SK-N-SH treated with all-trans-retinoic acid at 6 μM for 48 hours (cell line): Measurements from ENCODE around the gene PHF21B.

Source experiments
- ATAC-seq: fragments of 200-7000 bp; cut with Tn5 transposase; 3 replicates; pipeline ENCODE4 v1.9.1; 2020; ENCODE audit warnings: mild to moderate bottlenecking, moderate library complexity
- ARNTL ChIP-seq: fragments of 450-650 bp; formaldehyde crosslinking; IDR thresholded peaks from 2 replicates; pipeline ENCODE4 v1.5.0; 2020; ENCODE audit warnings: low read depth, mild to moderate bottlenecking, moderate library complexity, borderline replicate concordance
- BACH2 ChIP-seq: fragments of 250-450 bp; sonication (Bioruptor Pico); IDR thresholded peaks from 2 replicates; pipeline ENCODE4 v1.9.0; 2021; ENCODE audit warnings: mild to moderate bottlenecking, borderline replicate concordance
- CREB5 ChIP-seq: fragments of 250-450 bp; sonication (Bioruptor Pico); IDR thresholded peaks from 2 replicates; pipeline ENCODE4 v1.5.1; 2020; ENCODE audit warnings: low read depth, mild to moderate bottlenecking, moderate library complexity
- CSDC2 ChIP-seq: fragments of 250-450 bp; sonication (Bioruptor Pico); IDR thresholded peaks from 2 replicates; pipeline ENCODE4 v1.5.0; 2020; ENCODE audit warnings: mild to moderate bottlenecking, moderate library complexity
- ESRRG ChIP-seq: fragments of 250-450 bp; sonication (Bioruptor Pico); IDR thresholded peaks from 2 replicates; pipeline ENCODE4 v1.6.1; 2021; ENCODE audit warnings: mild to moderate bottlenecking
- GLIS3 ChIP-seq: fragments of 250-450 bp; sonication (Bioruptor Pico); IDR thresholded peaks from 2 replicates; pipeline ENCODE4 v1.5.0; 2020; ENCODE audit warnings: mild to moderate bottlenecking, moderate library complexity
- ISL1 ChIP-seq: fragments of 250-450 bp; sonication (Bioruptor Pico); IDR thresholded peaks from 2 replicates; pipeline ENCODE4 v2.1.2; 2022; ENCODE audit warnings: mild to moderate bottlenecking, moderate library complexity
- OSR1 ChIP-seq: fragments of 250-450 bp; sonication (Bioruptor Pico); IDR thresholded peaks from 2 replicates; pipeline ENCODE4 v1.8.0; 2022; ENCODE audit warnings: moderate library complexity, mild to moderate bottlenecking, inconsistent platforms
- PPARA ChIP-seq: fragments of 250-450 bp; sonication (Bioruptor Pico); IDR thresholded peaks from 2 replicates; pipeline ENCODE4 v1.5.0; 2020; ENCODE audit warnings: mild to moderate bottlenecking, borderline replicate concordance
- RARB ChIP-seq: fragments of 250-450 bp; sonication (Bioruptor Pico); IDR thresholded peaks from 2 replicates; pipeline ENCODE4 v1.8.0; 2021; ENCODE audit warnings: mild to moderate bottlenecking, moderate library complexity
- SNAI2 ChIP-seq: fragments of 250-450 bp; sonication (Bioruptor Pico); IDR thresholded peaks from 2 replicates; pipeline ENCODE4 v1.5.0; 2020; ENCODE audit warnings: mild to moderate bottlenecking, moderate library complexity
- TCF4 ChIP-seq: fragments of 250-450 bp; sonication (Bioruptor Pico); IDR thresholded peaks from 2 replicates; pipeline ENCODE4 v1.8.0; 2021; ENCODE audit warnings: mild to moderate bottlenecking, moderate library complexity, borderline replicate concordance
- TOX ChIP-seq: fragments of 250-450 bp; sonication (Bioruptor Pico); IDR thresholded peaks from 2 replicates; pipeline ENCODE4 v1.8.0; 2021; ENCODE audit warnings: mild to moderate bottlenecking, moderate library complexity, borderline replicate concordance
- ZC3H10 ChIP-seq: fragments of 250-450 bp; sonication (Bioruptor Pico); IDR thresholded peaks from 2 replicates; pipeline ENCODE4 v1.5.1; 2021; ENCODE audit warnings: mild to moderate bottlenecking, moderate library complexity
- ZFP3 ChIP-seq: fragments of 250-450 bp; sonication (Bioruptor Pico); IDR thresholded peaks from 2 replicates; pipeline ENCODE4 v1.5.0; 2020; ENCODE audit warnings: mild to moderate bottlenecking, moderate library complexity
- ZFP30 ChIP-seq: fragments of 450-650 bp; formaldehyde crosslinking; IDR thresholded peaks from 2 replicates; pipeline ENCODE4 v1.5.0; 2022; ENCODE audit warnings: mild to moderate bottlenecking, moderate library complexity
- ZNF565 ChIP-seq: fragments of 450-650 bp; formaldehyde crosslinking; conservative IDR thresholded peaks from 2 replicates; pipeline ENCODE4 v1.5.0; 2020; ENCODE audit warnings: low read depth, mild to moderate bottlenecking, moderate library complexity
- ZNF70 ChIP-seq: fragments of 450-650 bp; formaldehyde crosslinking; IDR thresholded peaks from 2 replicates; pipeline ENCODE4 v1.5.0; 2020; ENCODE audit warnings: mild to moderate bottlenecking, moderate library complexity
- ZNF8 ChIP-seq: fragments of 450-650 bp; formaldehyde crosslinking; IDR thresholded peaks from 2 replicates; pipeline ENCODE4 v1.5.0; 2020; ENCODE audit warnings: mild to moderate bottlenecking, moderate library complexity
- TF ChIP-seq, protein P1 (sequence below): fragments of 250-450 bp; sonication (Bioruptor Pico); IDR thresholded peaks from 2 replicates; pipeline ENCODE4 v1.5.1; 2021; ENCODE audit warnings: mild to moderate bottlenecking, moderate library complexity
- TF ChIP-seq, protein P2 (sequence below): fragments of 250-450 bp; sonication (Bioruptor Pico); IDR thresholded peaks from 2 replicates; pipeline ENCODE4 v1.8.0; 2021; ENCODE audit warnings: low read depth, mild to moderate bottlenecking, moderate library complexity, borderline replicate concordance

PHF21B gene

DNA sequence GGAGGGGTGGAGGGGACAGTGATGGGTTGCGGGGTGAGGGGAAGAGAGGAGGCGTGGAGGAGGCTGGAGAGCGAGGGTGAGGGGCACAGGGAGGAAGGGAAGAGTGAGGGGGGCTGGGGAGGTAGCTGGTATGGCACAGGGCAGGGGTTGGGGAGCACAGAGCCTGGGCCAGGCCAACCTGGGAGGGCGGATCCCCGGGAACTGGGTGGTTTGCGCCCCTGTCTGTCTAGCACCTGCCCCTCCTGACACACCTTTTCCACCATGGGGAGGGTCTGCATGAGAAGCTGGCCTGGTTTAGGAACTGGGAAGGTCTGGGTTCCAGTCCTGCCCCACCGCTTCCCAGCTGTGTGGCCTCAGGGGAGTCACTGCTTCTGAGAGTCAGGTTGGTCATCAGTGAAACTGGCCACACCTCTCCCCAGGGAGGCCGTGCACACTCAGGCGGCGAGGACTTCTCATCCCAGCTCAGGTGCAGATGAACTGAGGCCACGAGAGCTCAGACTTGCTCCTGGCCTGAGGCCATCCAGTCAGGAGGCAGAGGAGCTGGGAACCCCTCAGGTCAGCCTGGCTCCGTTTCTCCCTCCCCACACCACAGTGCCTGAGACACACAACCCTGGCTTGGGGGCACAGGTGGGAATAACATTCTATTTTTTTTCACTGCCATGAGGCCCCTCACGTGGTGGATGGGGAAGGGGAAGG is 95.6 kb downstream of the PHF21B start:
- no peak for TF ChIP-seq CSDC2 (CRISPR knock-in tag)
- TF ChIP-seq ZNF8 (CRISPR knock-in tag) = no peak
- no peak for TF ChIP-seq ZNF565 (CRISPR knock-in tag)
- no peak for TF ChIP-seq GLIS3 (CRISPR knock-in tag)
- TF ChIP-seq BACH2 (CRISPR knock-in tag) = no peak
- TF ChIP-seq, protein P1, sequence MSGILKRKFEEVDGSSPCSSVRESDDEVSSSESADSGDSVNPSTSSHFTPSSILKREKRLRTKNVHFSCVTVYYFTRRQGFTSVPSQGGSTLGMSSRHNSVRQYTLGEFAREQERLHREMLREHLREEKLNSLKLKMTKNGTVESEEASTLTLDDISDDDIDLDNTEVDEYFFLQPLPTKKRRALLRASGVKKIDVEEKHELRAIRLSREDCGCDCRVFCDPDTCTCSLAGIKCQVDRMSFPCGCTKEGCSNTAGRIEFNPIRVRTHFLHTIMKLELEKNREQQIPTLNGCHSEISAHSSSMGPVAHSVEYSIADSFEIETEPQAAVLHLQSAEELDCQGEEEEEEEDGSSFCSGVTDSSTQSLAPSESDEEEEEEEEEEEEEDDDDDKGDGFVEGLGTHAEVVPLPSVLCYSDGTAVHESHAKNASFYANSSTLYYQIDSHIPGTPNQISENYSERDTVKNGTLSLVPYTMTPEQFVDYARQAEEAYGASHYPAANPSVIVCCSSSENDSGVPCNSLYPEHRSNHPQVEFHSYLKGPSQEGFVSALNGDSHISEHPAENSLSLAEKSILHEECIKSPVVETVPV (CRISPR knock-in tag) = no peak
- no peak for TF ChIP-seq ZFP3 (CRISPR knock-in tag)
- TF ChIP-seq, protein P2, sequence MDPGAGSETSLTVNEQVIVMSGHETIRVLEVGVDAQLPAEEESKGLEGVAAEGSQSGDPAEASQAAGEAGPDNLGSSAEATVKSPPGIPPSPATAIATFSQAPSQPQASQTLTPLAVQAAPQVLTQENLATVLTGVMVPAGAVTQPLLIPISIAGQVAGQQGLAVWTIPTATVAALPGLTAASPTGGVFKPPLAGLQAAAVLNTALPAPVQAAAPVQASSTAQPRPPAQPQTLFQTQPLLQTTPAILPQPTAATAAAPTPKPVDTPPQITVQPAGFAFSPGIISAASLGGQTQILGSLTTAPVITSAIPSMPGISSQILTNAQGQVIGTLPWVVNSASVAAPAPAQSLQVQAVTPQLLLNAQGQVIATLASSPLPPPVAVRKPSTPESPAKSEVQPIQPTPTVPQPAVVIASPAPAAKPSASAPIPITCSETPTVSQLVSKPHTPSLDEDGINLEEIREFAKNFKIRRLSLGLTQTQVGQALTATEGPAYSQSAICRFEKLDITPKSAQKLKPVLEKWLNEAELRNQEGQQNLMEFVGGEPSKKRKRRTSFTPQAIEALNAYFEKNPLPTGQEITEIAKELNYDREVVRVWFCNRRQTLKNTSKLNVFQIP = no peak
- no peak for TF ChIP-seq ZFP30 (CRISPR knock-in tag)
- no peak for TF ChIP-seq ZC3H10
- no peak for TF ChIP-seq ISL1
- TF ChIP-seq ZNF70 (CRISPR knock-in tag) = no peak
- TF ChIP-seq PPARA (CRISPR knock-in tag) = no peak
- TF ChIP-seq ESRRG (CRISPR knock-in tag) = no peak
- TF ChIP-seq, all 23 proteins: peak for 0
- no peak for ATAC-seq

DNA sequence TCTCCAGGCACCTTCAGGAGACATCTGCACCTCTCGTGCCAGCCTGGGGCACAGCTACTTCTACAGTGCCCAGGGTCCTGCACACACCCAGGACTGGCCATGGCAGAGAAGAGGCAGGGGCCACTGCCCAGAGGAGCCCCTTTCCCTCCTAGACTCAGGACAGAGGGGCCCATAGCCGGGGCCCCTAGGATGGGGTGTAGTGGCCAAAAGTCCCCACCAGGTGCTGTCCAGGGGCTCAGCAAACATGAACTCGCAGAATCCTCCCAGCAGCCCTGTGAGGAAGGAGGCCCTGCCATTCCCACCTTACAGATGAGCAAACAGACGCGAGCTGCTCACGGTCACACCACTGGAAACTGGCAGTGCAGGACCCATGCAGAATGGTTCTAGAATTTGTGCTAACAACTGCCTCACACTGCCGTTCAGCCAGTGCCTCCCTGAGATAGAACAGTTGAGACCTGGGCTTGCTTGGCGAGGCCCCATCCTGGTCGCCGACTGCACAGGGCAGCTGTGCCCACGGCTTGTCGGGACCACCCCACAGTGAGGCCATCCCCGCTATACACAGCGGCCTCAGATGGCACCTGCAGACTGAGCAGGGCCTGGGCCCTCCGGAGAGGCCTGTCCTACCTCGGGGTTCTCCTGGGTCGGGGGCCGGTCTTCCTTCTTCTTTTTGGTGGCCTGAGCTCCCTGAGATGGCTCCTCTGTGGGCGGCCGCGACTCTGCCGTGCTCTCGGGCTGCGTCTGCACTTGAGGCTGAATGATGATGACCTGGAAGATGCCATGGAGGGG is 96.4 kb downstream of the PHF21B start:
- TF ChIP-seq TCF4 = no peak
- TF ChIP-seq GLIS3 (CRISPR knock-in tag) = no peak
- no peak for TF ChIP-seq TOX (CRISPR knock-in tag)
- no peak for TF ChIP-seq SNAI2 (CRISPR knock-in tag)
- TF ChIP-seq OSR1 (CRISPR knock-in tag) = no peak
- TF ChIP-seq ZFP3 (CRISPR knock-in tag) = no peak
- TF ChIP-seq ZFP30 (CRISPR knock-in tag) = no peak
- no peak for TF ChIP-seq ISL1
- TF ChIP-seq BACH2 (CRISPR knock-in tag) = no peak
- TF ChIP-seq ZC3H10 = no peak
- TF ChIP-seq, protein P2 = no peak
- TF ChIP-seq PPARA (CRISPR knock-in tag) = no peak
- no peak for TF ChIP-seq RARB (CRISPR knock-in tag)
- TF ChIP-seq ARNTL = no peak
- no peak for ATAC-seq

- no peak for ATAC-seq
- TF ChIP-seq BACH2 (CRISPR knock-in tag) (no peak), CREB5 (CRISPR knock-in tag) (no peak), ISL1 (no peak), ZFP3 (CRISPR knock-in tag) (no peak), ZNF70 (CRISPR knock-in tag) (no peak), TOX (CRISPR knock-in tag) (no peak), PPARA (CRISPR knock-in tag) (no peak), ZC3H10 (no peak), CSDC2 (CRISPR knock-in tag) (no peak), SNAI2 (CRISPR knock-in tag) (no peak), ZNF8 (CRISPR knock-in tag) (no peak), GLIS3 (CRISPR knock-in tag) (no peak)
- TF ChIP-seq, protein P1 (CRISPR knock-in tag) = no peak
- TF ChIP-seq, protein P2 = no peak
These were observed 100.6 kb downstream of the PHF21B start for GRCh38 chr22:44909241-44909640.
